ENCODE data around the gene OTOP2. TPM values are rescaled to one million over a fixed set of nuclear protein-coding genes. Genes with fewer than 3 reads are reported as not detected.
A peak's percentile ranks its signal among the peaks of the same experiment; 100 is the strongest.

OTOP2 gene
- total RNA-seq, 1 experiment from 2014 or later, result not detected

DNA sequence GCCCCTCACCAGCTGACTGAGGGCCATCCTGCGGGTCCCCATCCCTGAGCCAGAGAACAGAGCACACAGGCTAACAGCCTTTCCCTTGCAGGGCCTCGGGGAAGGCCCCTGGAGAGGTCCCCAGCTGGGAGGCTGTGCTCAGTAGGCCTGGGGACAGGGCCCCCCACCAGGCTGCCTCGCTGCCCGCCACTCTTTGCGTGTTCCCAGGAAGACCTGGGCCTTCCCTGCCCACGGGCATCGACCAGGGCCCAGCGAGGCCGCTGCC lies 47.7 kb downstream of the OTOP2 start:
- Mint-ChIP-seq H3K36me3 (no peaks in the 10 kb centered on the region), H3K4me1 (peaks cover 12% of the 10 kb centered on the region), H3K27me3 (ENCODE audit: low read depth) (peaks cover 55% of the 10 kb centered on the region), H3K9me3 (no peaks in the 10 kb centered on the region), H3K27ac (no peak overlapping the region), H3K4me3 (peak overlapping the region; percentile 90)
- TF ChIP-seq SMAD3 (CRISPR knock-in tag; IDR thresholded peaks at IDR 0.05; ENCODE audit: borderline replicate concordance) (no peak), OVOL2 (CRISPR knock-in tag; IDR thresholded peaks at IDR 0.05; ENCODE audit: borderline replicate concordance) (no peak), ZNF138 (CRISPR knock-in tag; conservative IDR thresholded peaks at IDR 0.05) (no peak), NFE2L1 (CRISPR knock-in tag; IDR thresholded peaks at IDR 0.05) (no peak), TEAD1 (CRISPR knock-in tag; IDR thresholded peaks at IDR 0.05) (no peak), GRHL2 (CRISPR knock-in tag; IDR thresholded peaks at IDR 0.05; ENCODE audit: insufficient replicate concordance, severe bottlenecking) (no peak), NR1H2 (CRISPR knock-in tag; IDR thresholded peaks at IDR 0.05) (no peak), ELF4 (CRISPR knock-in tag; IDR thresholded peaks at IDR 0.05; ENCODE audit: low read depth) (no peak), NFATC4 (CRISPR knock-in tag; IDR thresholded peaks at IDR 0.05) (no peak), SP1 (CRISPR knock-in tag; conservative IDR thresholded peaks at IDR 0.05) (no peak), ZNF263 (CRISPR knock-in tag; IDR thresholded peaks at IDR 0.05; ENCODE audit: low read depth) (no peak), FOXJ3 (CRISPR knock-in tag; IDR thresholded peaks at IDR 0.05; ENCODE audit: borderline replicate concordance) (no peak), NFYB (CRISPR knock-in tag; conservative IDR thresholded peaks at IDR 0.05; ENCODE audit: low read depth) (no peak), ZNF317 (CRISPR knock-in tag; IDR thresholded peaks at IDR 0.05; ENCODE audit: borderline replicate concordance, low read depth) (no peak)
- TF ChIP-seq, protein P1, sequence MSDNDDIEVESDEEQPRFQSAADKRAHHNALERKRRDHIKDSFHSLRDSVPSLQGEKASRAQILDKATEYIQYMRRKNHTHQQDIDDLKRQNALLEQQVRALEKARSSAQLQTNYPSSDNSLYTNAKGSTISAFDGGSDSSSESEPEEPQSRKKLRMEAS (CRISPR knock-in tag; IDR thresholded peaks at IDR 0.05), result no peak
- TF ChIP-seq, protein P2, sequence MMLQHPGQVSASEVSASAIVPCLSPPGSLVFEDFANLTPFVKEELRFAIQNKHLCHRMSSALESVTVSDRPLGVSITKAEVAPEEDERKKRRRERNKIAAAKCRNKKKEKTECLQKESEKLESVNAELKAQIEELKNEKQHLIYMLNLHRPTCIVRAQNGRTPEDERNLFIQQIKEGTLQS (CRISPR knock-in tag; conservative IDR thresholded peaks at IDR 0.05), result no peak
- TF ChIP-seq, protein P3, sequence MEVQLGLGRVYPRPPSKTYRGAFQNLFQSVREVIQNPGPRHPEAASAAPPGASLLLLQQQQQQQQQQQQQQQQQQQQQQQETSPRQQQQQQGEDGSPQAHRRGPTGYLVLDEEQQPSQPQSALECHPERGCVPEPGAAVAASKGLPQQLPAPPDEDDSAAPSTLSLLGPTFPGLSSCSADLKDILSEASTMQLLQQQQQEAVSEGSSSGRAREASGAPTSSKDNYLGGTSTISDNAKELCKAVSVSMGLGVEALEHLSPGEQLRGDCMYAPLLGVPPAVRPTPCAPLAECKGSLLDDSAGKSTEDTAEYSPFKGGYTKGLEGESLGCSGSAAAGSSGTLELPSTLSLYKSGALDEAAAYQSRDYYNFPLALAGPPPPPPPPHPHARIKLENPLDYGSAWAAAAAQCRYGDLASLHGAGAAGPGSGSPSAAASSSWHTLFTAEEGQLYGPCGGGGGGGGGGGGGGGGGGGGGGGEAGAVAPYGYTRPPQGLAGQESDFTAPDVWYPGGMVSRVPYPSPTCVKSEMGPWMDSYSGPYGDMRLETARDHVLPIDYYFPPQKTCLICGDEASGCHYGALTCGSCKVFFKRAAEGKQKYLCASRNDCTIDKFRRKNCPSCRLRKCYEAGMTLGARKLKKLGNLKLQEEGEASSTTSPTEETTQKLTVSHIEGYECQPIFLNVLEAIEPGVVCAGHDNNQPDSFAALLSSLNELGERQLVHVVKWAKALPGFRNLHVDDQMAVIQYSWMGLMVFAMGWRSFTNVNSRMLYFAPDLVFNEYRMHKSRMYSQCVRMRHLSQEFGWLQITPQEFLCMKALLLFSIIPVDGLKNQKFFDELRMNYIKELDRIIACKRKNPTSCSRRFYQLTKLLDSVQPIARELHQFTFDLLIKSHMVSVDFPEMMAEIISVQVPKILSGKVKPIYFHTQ (CRISPR knock-in tag; IDR thresholded peaks at IDR 0.05), result no peak
- TF ChIP-seq, protein P4, sequence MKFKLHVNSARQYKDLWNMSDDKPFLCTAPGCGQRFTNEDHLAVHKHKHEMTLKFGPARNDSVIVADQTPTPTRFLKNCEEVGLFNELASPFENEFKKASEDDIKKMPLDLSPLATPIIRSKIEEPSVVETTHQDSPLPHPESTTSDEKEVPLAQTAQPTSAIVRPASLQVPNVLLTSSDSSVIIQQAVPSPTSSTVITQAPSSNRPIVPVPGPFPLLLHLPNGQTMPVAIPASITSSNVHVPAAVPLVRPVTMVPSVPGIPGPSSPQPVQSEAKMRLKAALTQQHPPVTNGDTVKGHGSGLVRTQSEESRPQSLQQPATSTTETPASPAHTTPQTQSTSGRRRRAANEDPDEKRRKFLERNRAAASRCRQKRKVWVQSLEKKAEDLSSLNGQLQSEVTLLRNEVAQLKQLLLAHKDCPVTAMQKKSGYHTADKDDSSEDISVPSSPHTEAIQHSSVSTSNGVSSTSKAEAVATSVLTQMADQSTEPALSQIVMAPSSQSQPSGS (CRISPR knock-in tag; IDR thresholded peaks at IDR 0.05; ENCODE audit: borderline replicate concordance, low read depth), result no peak
- TF ChIP-seq, protein P5, sequence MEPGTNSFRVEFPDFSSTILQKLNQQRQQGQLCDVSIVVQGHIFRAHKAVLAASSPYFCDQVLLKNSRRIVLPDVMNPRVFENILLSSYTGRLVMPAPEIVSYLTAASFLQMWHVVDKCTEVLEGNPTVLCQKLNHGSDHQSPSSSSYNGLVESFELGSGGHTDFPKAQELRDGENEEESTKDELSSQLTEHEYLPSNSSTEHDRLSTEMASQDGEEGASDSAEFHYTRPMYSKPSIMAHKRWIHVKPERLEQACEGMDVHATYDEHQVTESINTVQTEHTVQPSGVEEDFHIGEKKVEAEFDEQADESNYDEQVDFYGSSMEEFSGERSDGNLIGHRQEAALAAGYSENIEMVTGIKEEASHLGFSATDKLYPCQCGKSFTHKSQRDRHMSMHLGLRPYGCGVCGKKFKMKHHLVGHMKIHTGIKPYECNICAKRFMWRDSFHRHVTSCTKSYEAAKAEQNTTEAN (CRISPR knock-in tag; IDR thresholded peaks at IDR 0.05), result no peak
- TF ChIP-seq, protein P6, sequence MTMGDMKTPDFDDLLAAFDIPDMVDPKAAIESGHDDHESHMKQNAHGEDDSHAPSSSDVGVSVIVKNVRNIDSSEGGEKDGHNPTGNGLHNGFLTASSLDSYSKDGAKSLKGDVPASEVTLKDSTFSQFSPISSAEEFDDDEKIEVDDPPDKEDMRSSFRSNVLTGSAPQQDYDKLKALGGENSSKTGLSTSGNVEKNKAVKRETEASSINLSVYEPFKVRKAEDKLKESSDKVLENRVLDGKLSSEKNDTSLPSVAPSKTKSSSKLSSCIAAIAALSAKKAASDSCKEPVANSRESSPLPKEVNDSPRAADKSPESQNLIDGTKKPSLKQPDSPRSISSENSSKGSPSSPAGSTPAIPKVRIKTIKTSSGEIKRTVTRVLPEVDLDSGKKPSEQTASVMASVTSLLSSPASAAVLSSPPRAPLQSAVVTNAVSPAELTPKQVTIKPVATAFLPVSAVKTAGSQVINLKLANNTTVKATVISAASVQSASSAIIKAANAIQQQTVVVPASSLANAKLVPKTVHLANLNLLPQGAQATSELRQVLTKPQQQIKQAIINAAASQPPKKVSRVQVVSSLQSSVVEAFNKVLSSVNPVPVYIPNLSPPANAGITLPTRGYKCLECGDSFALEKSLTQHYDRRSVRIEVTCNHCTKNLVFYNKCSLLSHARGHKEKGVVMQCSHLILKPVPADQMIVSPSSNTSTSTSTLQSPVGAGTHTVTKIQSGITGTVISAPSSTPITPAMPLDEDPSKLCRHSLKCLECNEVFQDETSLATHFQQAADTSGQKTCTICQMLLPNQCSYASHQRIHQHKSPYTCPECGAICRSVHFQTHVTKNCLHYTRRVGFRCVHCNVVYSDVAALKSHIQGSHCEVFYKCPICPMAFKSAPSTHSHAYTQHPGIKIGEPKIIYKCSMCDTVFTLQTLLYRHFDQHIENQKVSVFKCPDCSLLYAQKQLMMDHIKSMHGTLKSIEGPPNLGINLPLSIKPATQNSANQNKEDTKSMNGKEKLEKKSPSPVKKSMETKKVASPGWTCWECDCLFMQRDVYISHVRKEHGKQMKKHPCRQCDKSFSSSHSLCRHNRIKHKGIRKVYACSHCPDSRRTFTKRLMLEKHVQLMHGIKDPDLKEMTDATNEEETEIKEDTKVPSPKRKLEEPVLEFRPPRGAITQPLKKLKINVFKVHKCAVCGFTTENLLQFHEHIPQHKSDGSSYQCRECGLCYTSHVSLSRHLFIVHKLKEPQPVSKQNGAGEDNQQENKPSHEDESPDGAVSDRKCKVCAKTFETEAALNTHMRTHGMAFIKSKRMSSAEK (CRISPR knock-in tag; IDR thresholded peaks at IDR 0.05; ENCODE audit: borderline replicate concordance), result no peak
- DNase-seq (ENCODE audit: low spot score) (no peak), ATAC-seq (no peak)
- POLR2A ChIA-PET, result interaction anchor here (0.7 to 2.0 kb wide), 3 partner anchors 10 to 41 kb away, joined by 3 to 15 read pairs (median 3); partner anchors contain the start of gene MRPL58
- CTCF ChIA-PET, result interaction anchor here (0.5 to 7.5 kb wide), 14 partner anchors 10 to 202 kb away, joined by 3 to 133 read pairs (median 6); partner anchors contain the start of genes CDR2L, MRPL58 and OTOP2
